ENCODE results near the gene DHX35.
"Not testable (repeated sequence)": the region's sequence is repeated elsewhere in the genome, so short reads cannot be mapped to it uniquely, and the experiment has no call there.

GRCh38 chr20:38996866-38997265, 34.7 kb downstream of the DHX35 start:
- TF ChIP-seq, protein P1, sequence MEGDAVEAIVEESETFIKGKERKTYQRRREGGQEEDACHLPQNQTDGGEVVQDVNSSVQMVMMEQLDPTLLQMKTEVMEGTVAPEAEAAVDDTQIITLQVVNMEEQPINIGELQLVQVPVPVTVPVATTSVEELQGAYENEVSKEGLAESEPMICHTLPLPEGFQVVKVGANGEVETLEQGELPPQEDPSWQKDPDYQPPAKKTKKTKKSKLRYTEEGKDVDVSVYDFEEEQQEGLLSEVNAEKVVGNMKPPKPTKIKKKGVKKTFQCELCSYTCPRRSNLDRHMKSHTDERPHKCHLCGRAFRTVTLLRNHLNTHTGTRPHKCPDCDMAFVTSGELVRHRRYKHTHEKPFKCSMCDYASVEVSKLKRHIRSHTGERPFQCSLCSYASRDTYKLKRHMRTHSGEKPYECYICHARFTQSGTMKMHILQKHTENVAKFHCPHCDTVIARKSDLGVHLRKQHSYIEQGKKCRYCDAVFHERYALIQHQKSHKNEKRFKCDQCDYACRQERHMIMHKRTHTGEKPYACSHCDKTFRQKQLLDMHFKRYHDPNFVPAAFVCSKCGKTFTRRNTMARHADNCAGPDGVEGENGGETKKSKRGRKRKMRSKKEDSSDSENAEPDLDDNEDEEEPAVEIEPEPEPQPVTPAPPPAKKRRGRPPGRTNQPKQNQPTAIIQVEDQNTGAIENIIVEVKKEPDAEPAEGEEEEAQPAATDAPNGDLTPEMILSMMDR (IDR thresholded peaks at IDR 0.05), result not testable (repeated sequence)
- TF ChIP-seq POLR2A (IDR thresholded peaks at IDR 0.05), result not testable (repeated sequence)

All from tibial nerve (tissue), 3 donors.